ENCODE data around the gene ATP8B4.

Gene ATP8B4

GRCh38 chr15:50123861-50124557 lies 5.0 kb upstream of the ATP8B4 start:
- H3K36me3 ChIP-seq (ENCODE audit: insufficient read depth, low read length): no peaks in the 10 kb centered on the region
- H3K9me3 ChIP-seq (ENCODE audit: insufficient read depth, low read length, severe bottlenecking): no peaks in the 10 kb centered on the region
- H4K20me1 ChIP-seq (ENCODE audit: insufficient read depth, low read length): no peaks in the 10 kb centered on the region
- no peak overlapping the region for H3K27ac ChIP-seq (ENCODE audit: low read length)
- no peak overlapping the region for H3K9ac ChIP-seq (ENCODE audit: low read depth, low read length)
- H3K4me2 ChIP-seq (ENCODE audit: insufficient read depth, low read length): no peak overlapping the region
- TF ChIP-seq, protein P1, sequence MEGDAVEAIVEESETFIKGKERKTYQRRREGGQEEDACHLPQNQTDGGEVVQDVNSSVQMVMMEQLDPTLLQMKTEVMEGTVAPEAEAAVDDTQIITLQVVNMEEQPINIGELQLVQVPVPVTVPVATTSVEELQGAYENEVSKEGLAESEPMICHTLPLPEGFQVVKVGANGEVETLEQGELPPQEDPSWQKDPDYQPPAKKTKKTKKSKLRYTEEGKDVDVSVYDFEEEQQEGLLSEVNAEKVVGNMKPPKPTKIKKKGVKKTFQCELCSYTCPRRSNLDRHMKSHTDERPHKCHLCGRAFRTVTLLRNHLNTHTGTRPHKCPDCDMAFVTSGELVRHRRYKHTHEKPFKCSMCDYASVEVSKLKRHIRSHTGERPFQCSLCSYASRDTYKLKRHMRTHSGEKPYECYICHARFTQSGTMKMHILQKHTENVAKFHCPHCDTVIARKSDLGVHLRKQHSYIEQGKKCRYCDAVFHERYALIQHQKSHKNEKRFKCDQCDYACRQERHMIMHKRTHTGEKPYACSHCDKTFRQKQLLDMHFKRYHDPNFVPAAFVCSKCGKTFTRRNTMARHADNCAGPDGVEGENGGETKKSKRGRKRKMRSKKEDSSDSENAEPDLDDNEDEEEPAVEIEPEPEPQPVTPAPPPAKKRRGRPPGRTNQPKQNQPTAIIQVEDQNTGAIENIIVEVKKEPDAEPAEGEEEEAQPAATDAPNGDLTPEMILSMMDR (IDR thresholded peaks at IDR 0.05; ENCODE audit: borderline replicate concordance, extremely low read depth, low read length, poor library complexity, severe bottlenecking): no peak
- no peak for TF ChIP-seq EZH2 (IDR thresholded peaks at IDR 0.05; ENCODE audit: borderline replicate concordance, low read depth, low read length, severe bottlenecking)
- H3K27me3 ChIP-seq (ENCODE audit: insufficient read depth, low read length, poor library complexity): no peaks in the 10 kb centered on the region
- DNase-seq: no peak
- no peaks in the 10 kb centered on the region for H3K79me2 ChIP-seq (ENCODE audit: insufficient read depth, low read length)
- H3K4me3 ChIP-seq (ENCODE audit: low read depth in 1 of 2, low read length in 2 of 2): no peak overlapping the region
- no peak overlapping the region for H2AFZ ChIP-seq (ENCODE audit: low read depth, low read length)
- H3K4me1 ChIP-seq (ENCODE audit: insufficient read depth, low read length): no peaks in the 10 kb centered on the region
- ATAC-seq (ENCODE audit: insufficient read depth, low read depth): no peak

GRCh38 chr15:50120729-50121128 lies 1.7 kb upstream of the ATP8B4 start:
- no peaks in the 10 kb centered on the region for H3K9me3 ChIP-seq (ENCODE audit: insufficient read depth, low read length, severe bottlenecking)
- H3K36me3 ChIP-seq (ENCODE audit: insufficient read depth, low read length): no peaks in the 10 kb centered on the region
- no peaks in the 10 kb centered on the region for H4K20me1 ChIP-seq (ENCODE audit: insufficient read depth, low read length)
- TF ChIP-seq, protein P1 (IDR thresholded peaks at IDR 0.05; ENCODE audit: borderline replicate concordance, extremely low read depth, low read length, poor library complexity, severe bottlenecking): no peak
- no peak for TF ChIP-seq EZH2 (IDR thresholded peaks at IDR 0.05; ENCODE audit: borderline replicate concordance, low read depth, low read length, severe bottlenecking)
- DNase-seq (no peak), ATAC-seq (ENCODE audit: insufficient read depth, low read depth) (no peak)
- no peaks in the 10 kb centered on the region for H3K79me2 ChIP-seq (ENCODE audit: insufficient read depth, low read length)
- H3K4me2 ChIP-seq (ENCODE audit: insufficient read depth, low read length): no peak overlapping the region
- H2AFZ ChIP-seq (ENCODE audit: low read depth, low read length): no peak overlapping the region
- no peak overlapping the region for H3K4me3 ChIP-seq (ENCODE audit: low read depth in 1 of 2, low read length in 2 of 2)
- no peaks in the 10 kb centered on the region for H3K4me1 ChIP-seq (ENCODE audit: insufficient read depth, low read length)
- no peak overlapping the region for H3K27ac ChIP-seq (ENCODE audit: low read length)
- no peak overlapping the region for H3K9ac ChIP-seq (ENCODE audit: low read depth, low read length)
- H3K27me3 ChIP-seq (ENCODE audit: insufficient read depth, low read length, poor library complexity): no peaks in the 10 kb centered on the region

DNA sequence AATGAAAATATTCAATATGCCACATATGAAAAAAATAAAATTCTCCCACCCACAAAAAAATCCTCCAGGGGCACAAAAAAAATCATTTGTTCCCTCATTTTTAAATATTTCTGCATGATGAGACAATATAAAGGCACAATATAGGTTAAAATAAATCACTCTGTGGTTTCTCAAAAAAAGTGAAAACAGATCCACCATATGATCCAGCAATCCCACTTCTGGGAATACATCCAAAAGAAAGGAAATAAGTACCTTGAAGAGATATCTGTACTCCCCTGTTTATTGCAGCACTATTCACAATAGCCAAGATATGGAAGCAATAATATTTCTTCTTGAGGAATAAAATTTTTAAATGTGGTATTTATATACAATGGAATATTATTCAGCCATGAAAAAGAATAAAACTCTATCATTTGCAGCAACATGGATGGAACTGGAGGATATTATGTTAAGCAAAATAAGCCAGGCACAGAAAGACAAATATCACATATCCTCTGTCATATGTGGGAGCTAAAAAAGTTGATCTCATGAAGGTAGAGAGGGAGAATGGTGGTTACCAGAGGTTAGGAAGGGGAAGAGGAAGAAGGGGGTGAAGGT lies 1.5 kb downstream of the ATP8B4 start:
- DNase-seq (no peak), ATAC-seq (ENCODE audit: insufficient read depth, low read depth) (no peak)
- Histone ChIP-seq H3K27ac (ENCODE audit: low read length) (no peak overlapping the region), H3K4me1 (ENCODE audit: insufficient read depth, low read length) (no peaks in the 10 kb centered on the region), H3K9me3 (ENCODE audit: insufficient read depth, low read length, severe bottlenecking) (no peaks in the 10 kb centered on the region), H3K36me3 (ENCODE audit: insufficient read depth, low read length) (no peaks in the 10 kb centered on the region), H3K79me2 (ENCODE audit: insufficient read depth, low read length) (no peaks in the 10 kb centered on the region), H3K4me3 (ENCODE audit: low read depth in 1 of 2, low read length in 2 of 2) (no peak overlapping the region), H3K27me3 (ENCODE audit: insufficient read depth, low read length, poor library complexity) (peaks cover 5% of the 10 kb centered on the region), H2AFZ (ENCODE audit: low read depth, low read length) (no peak overlapping the region), H4K20me1 (ENCODE audit: insufficient read depth, low read length) (no peaks in the 10 kb centered on the region), H3K4me2 (ENCODE audit: insufficient read depth, low read length) (no peak overlapping the region), H3K9ac (ENCODE audit: low read depth, low read length) (no peak overlapping the region)
- no peak for TF ChIP-seq EZH2 (IDR thresholded peaks at IDR 0.05; ENCODE audit: borderline replicate concordance, low read depth, low read length, severe bottlenecking)
- TF ChIP-seq, protein P1 (IDR thresholded peaks at IDR 0.05; ENCODE audit: borderline replicate concordance, extremely low read depth, low read length, poor library complexity, severe bottlenecking): no peak

All from DND-41 (cell line).